ENCODE measurements around the gene INTS3.

DNA sequence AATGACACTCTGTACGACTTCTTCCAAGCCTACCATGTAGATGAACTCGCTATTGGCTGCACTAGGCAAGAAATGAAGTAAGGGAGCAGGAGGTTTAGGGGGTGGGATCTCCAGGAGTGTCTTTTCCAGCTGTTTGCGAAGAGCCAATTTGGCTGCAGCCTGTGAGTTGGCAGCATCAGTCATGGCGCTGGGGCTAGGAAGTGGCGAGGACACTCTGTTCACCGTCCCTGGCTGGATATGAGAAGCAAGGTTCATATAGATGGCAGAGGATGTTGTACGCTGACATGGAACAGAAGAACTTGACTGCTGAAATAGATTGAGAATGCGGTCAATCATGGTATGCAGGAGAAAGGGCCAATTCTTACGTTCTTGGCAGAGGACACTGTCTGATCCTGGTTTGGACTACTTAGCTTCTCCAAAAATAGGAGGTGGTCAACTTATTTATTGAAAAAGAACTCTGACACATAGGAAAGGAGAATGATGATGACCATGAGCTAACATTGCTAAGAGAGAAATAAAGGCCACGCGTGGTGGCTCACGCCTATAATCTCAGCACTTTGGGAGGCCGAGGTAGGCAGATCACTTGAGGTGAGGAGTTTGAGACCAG lies 88.5 kb downstream of the INTS3 start:
- TF ChIP-seq, protein P1, sequence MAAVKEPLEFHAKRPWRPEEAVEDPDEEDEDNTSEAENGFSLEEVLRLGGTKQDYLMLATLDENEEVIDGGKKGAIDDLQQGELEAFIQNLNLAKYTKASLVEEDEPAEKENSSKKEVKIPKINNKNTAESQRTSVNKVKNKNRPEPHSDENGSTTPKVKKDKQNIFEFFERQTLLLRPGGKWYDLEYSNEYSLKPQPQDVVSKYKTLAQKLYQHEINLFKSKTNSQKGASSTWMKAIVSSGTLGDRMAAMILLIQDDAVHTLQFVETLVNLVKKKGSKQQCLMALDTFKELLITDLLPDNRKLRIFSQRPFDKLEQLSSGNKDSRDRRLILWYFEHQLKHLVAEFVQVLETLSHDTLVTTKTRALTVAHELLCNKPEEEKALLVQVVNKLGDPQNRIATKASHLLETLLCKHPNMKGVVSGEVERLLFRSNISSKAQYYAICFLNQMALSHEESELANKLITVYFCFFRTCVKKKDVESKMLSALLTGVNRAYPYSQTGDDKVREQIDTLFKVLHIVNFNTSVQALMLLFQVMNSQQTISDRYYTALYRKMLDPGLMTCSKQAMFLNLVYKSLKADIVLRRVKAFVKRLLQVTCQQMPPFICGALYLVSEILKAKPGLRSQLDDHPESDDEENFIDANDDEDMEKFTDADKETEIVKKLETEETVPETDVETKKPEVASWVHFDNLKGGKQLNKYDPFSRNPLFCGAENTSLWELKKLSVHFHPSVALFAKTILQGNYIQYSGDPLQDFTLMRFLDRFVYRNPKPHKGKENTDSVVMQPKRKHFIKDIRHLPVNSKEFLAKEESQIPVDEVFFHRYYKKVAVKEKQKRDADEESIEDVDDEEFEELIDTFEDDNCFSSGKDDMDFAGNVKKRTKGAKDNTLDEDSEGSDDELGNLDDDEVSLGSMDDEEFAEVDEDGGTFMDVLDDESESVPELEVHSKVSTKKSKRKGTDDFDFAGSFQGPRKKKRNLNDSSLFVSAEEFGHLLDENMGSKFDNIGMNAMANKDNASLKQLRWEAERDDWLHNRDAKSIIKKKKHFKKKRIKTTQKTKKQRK (IDR thresholded peaks at IDR 0.05; ENCODE audit: borderline replicate concordance, low read depth, low read length) = no peak
- TF ChIP-seq, protein P2, sequence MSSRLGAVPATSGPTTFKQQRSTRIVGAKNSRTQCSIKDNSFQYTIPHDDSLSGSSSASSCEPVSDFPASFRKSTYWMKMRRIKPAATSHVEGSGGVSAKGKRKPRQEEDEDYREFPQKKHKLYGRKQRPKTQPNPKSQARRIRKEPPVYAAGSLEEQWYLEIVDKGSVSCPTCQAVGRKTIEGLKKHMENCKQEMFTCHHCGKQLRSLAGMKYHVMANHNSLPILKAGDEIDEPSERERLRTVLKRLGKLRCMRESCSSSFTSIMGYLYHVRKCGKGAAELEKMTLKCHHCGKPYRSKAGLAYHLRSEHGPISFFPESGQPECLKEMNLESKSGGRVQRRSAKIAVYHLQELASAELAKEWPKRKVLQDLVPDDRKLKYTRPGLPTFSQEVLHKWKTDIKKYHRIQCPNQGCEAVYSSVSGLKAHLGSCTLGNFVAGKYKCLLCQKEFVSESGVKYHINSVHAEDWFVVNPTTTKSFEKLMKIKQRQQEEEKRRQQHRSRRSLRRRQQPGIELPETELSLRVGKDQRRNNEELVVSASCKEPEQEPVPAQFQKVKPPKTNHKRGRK (tag; IDR thresholded peaks at IDR 0.05) = no peak
- TF ChIP-seq GABPA (tag; conservative IDR thresholded peaks at IDR 0.05; ENCODE audit: low read depth) (no peak), CBX8 (IDR thresholded peaks at IDR 0.05; ENCODE audit: borderline replicate concordance, extremely low read depth, low read depth, low read length, poor library complexity, severe bottlenecking) (no peak), MXI1 (IDR thresholded peaks at IDR 0.05; ENCODE audit: low read depth, low read length) (no peak), JUN (IDR thresholded peaks at IDR 0.05; ENCODE audit: borderline replicate concordance, low read depth, low read length) (no peak), JUN (CRISPR knock-in tag; IDR thresholded peaks at IDR 0.05; ENCODE audit: borderline replicate concordance) (no peak), CAMTA2 (CRISPR knock-in tag; conservative IDR thresholded peaks at IDR 0.05) (no peak)
- TF ChIP-seq, protein P3, sequence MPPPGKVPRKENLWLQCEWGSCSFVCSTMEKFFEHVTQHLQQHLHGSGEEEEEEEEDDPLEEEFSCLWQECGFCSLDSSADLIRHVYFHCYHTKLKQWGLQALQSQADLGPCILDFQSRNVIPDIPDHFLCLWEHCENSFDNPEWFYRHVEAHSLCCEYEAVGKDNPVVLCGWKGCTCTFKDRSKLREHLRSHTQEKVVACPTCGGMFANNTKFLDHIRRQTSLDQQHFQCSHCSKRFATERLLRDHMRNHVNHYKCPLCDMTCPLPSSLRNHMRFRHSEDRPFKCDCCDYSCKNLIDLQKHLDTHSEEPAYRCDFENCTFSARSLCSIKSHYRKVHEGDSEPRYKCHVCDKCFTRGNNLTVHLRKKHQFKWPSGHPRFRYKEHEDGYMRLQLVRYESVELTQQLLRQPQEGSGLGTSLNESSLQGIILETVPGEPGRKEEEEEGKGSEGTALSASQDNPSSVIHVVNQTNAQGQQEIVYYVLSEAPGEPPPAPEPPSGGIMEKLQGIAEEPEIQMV (tag; conservative IDR thresholded peaks at IDR 0.05; ENCODE audit: low read depth) = no peak
- TF ChIP-seq, protein P4, sequence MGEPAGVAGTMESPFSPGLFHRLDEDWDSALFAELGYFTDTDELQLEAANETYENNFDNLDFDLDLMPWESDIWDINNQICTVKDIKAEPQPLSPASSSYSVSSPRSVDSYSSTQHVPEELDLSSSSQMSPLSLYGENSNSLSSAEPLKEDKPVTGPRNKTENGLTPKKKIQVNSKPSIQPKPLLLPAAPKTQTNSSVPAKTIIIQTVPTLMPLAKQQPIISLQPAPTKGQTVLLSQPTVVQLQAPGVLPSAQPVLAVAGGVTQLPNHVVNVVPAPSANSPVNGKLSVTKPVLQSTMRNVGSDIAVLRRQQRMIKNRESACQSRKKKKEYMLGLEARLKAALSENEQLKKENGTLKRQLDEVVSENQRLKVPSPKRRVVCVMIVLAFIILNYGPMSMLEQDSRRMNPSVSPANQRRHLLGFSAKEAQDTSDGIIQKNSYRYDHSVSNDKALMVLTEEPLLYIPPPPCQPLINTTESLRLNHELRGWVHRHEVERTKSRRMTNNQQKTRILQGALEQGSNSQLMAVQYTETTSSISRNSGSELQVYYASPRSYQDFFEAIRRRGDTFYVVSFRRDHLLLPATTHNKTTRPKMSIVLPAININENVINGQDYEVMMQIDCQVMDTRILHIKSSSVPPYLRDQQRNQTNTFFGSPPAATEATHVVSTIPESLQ (CRISPR knock-in tag; IDR thresholded peaks at IDR 0.05) = no peak

All from K562 (cell line).